Medulla oblongata (tissue), 1 donor: ENCODE results near the gene GIMAP8.
A peak's percentile ranks its signal among the peaks of the same experiment; 100 is the strongest.
"Not testable (repeated sequence)": the region's sequence is repeated elsewhere in the genome, so short reads cannot be mapped to it uniquely, and the experiment has no call there.

ENCODE experiments used
- DNase-seq: peaks from one replicate; pipeline ENCODE4 v3.0.0-alpha.2; 2015; ENCODE audit errors: extremely low spot score

GIMAP8 gene

DNA sequence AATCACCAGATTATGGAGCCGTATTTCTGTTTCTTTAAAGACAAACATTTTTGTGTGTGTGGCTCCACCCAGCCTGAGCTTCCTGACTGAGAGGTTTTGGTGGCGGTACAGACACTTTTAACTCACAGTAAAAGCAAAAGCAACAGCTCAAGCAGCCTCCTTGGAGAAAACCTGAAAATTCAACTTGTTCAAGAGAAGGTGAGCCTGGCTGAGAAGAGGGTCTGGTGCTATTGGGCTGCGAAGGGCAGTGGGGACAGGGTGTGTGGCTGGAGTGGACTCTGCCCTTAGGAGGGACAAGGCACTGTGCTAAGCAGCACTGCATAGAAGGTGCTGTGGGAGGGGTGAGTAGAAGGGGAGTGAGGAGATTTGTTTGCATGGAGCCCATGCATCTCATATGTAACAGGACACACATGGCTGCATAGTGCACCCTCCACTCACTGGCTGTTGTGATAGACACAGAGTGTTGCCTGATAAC is 64.4 kb downstream of the GIMAP8 start, which contains the start of gene GIMAP7:
TSS of gene GIMAP7 (plus strand) at position 125 of the 475 bp plus-strand sequence. CDS start 5,103 bp downstream, outside the sequence.
- DNase-seq, result peak; percentile 10

DNA sequence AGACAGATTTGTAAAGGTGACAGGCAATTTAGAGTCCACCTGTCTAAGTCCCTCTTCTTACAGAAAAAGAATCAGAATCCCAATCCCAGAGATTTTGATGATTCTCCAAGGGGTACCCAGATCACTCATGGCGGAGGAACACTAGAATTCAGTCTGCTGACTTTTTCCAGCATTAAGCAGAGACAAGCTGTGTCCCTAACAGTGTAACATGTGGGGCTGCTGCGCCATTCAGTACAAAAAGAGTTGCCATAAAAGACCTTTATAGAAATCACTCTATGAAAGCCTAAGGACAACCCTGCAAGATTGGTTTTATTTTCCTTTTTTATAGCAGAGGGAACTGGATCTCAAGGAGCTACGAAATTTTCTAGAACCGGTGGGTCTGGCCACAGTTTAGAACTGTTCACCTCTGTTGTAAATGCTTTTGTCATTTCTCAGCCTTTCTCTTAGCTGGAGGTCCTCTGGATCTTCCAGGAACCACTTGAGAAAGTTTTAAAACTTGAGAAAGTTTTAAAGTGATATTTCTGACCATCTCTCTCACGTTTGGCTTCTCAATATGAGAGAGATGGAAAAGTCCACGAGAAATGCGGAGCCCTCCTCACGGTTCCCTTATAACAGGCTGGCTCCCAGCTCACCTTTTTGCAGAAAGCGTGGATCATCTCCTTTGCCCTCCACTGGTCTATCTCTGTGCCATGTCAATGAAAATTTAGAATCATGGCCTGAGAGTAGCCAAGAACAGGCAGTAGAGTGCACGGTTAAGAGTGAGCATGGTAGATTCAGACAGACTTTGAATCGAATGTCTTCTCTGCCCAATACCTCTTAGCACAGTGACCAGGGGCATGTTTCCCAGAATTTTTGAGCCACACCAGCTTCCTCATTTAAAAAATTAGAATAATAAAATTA is 65.1 kb downstream of the GIMAP8 start:
- peak; percentile 20 for DNase-seq

DNA sequence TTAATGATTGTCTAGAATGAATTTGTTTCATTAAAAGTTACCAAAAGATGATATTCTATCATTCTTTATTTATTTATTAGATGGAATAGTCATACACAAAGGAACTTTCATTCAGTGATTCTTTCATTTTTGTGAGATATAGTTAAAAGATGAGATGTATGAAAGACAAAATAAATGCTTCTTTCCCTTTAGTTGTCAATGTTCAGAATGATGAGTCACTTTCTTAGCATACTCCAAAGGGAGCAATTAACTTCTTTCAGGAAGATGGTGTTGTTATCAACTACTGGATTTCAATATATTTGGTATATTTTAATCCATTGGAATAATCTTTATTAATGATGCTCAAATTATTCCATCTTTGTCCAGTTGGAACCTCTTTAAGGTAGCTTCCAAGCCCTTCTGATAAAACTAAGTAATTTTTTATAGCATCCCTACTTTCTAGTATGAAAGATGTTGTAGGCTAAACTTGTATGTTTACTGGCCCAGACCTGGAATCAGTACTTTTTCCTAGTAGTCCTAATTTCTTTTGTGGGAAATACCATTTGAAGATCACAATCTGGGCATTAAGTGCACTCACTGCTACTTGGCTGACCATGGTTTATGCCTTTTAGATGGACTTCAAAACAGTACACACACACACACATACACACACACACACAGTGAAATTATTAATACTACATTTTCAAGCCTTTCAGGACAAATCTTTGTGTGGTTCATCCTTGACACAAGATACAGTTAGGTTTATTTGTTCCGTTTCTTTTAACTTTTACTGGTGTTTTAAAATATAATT is 66.7 kb downstream of the GIMAP8 start:
- no peak for DNase-seq

DNA sequence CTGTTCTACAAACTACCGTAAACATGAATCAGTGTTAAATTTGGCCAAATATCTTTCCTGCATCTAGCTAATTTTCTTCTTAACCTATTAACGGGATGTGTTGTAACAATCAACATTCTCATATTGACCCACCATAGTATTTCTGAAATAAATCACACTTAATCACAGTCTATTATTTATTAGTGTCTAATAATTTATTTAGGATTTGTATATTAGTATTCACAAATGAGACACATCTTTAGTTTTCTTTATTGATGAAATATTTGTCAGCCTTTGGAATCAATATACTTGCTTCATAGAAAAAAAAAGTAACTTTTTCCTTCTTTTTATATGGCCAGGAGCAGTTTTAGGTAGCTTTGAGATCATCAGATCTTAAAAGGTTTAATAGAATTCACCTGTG is 68.9 kb downstream of the GIMAP8 start:
- no peak for DNase-seq

DNA sequence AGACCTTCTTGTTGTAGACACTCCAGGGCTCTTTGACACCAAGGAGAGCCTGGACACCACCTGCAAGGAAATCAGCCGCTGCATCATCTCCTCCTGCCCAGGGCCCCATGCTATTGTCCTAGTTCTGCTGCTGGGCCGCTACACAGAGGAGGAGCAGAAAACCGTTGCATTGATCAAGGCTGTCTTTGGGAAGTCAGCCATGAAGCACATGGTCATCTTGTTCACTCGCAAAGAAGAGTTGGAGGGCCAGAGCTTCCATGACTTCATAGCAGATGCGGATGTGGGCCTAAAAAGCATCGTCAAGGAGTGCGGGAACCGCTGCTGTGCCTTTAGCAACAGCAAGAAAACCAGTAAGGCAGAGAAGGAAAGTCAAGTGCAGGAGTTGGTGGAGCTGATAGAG is 69.7 kb downstream of the GIMAP8 start:
- DNase-seq, result no peak

DNA sequence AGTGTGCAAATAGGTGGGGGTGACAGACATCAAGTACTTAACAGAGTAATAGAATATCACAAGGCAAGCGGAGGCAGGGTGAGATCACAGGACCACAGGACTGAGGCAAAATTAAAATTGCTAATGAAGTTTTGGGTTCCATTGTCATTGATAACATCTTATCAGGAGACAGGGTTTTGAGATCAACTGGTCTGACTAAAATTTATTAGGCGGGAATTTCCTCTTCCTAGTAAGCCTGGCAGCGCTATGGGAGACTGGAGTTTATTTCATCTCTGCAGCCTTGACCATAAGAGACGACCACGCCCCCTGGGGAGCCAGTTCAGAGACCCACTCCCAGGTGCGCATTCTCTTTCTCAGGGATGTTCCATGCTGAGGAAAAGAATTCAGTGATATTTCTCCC is 72.5 kb downstream of the GIMAP8 start:
- not testable (repeated sequence) for DNase-seq

DNA sequence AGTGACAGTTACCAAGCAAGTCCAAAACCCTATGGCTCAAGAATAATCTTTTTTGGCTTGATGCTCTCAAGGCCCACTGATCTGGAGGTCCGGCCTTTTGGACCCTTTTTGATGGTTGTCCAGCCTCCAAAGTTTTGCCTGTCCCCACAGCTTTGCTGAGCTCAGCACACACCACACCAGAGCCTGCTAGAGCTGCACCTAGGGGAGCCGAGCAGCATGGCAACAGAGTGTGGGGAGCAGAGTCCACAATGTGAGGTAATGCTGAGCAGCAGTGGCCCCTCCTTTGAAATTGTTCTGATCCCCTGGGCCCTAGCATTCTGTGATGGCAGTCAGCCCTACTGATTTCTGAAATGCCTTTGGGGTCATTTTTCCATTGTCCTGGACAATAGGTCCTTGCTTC is 73.6 kb downstream of the GIMAP8 start:
- no peak for DNase-seq
